ENCODE results near the gene OR8B8.

- no peak for TF ChIP-seq RAD21 (IDR thresholded peaks at IDR 0.05; ENCODE audit: low read depth)
- TF ChIP-seq TAF1 (IDR thresholded peaks at IDR 0.05; ENCODE audit: low read depth) = no peak
- no peak for TF ChIP-seq FOXM1 (IDR thresholded peaks at IDR 0.05; ENCODE audit: borderline replicate concordance, low read depth)
- TF ChIP-seq EP300 (IDR thresholded peaks at IDR 0.05; ENCODE audit: borderline replicate concordance) = no peak
- no peak for TF ChIP-seq TEAD4 (IDR thresholded peaks at IDR 0.05)
- TF ChIP-seq CREB1 (IDR thresholded peaks at IDR 0.05; ENCODE audit: low read depth) = no peak
- TF ChIP-seq ZBTB7A (IDR thresholded peaks at IDR 0.05; ENCODE audit: low read depth) = no peak
- TF ChIP-seq, protein P1, sequence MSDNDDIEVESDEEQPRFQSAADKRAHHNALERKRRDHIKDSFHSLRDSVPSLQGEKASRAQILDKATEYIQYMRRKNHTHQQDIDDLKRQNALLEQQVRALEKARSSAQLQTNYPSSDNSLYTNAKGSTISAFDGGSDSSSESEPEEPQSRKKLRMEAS (IDR thresholded peaks at IDR 0.05) = no peak
- TF ChIP-seq TCF12 (IDR thresholded peaks at IDR 0.05; ENCODE audit: low read depth) = no peak
- TF ChIP-seq, protein P2, sequence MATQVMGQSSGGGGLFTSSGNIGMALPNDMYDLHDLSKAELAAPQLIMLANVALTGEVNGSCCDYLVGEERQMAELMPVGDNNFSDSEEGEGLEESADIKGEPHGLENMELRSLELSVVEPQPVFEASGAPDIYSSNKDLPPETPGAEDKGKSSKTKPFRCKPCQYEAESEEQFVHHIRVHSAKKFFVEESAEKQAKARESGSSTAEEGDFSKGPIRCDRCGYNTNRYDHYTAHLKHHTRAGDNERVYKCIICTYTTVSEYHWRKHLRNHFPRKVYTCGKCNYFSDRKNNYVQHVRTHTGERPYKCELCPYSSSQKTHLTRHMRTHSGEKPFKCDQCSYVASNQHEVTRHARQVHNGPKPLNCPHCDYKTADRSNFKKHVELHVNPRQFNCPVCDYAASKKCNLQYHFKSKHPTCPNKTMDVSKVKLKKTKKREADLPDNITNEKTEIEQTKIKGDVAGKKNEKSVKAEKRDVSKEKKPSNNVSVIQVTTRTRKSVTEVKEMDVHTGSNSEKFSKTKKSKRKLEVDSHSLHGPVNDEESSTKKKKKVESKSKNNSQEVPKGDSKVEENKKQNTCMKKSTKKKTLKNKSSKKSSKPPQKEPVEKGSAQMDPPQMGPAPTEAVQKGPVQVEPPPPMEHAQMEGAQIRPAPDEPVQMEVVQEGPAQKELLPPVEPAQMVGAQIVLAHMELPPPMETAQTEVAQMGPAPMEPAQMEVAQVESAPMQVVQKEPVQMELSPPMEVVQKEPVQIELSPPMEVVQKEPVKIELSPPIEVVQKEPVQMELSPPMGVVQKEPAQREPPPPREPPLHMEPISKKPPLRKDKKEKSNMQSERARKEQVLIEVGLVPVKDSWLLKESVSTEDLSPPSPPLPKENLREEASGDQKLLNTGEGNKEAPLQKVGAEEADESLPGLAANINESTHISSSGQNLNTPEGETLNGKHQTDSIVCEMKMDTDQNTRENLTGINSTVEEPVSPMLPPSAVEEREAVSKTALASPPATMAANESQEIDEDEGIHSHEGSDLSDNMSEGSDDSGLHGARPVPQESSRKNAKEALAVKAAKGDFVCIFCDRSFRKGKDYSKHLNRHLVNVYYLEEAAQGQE (IDR thresholded peaks at IDR 0.05; ENCODE audit: low read depth) = no peak
- no peak for TF ChIP-seq YY1 (IDR thresholded peaks at IDR 0.05; ENCODE audit: low read depth)
Observed at GRCh38 chr11:124441519-124441918, 4.0 kb downstream of the OR8B8 start.

Measured in Ishikawa (cell line).